ENCODE measurements around the gene SGPP1.

The SGPP1 gene

GRCh38 chr14:63678536-63678935 lies 49.3 kb downstream of the SGPP1 start:
- Histone ChIP-seq H3K27ac (no peak overlapping the region), H3K4me1 (no peaks in the 10 kb centered on the region), H3K9ac (no peak overlapping the region), H3K36me3 (no peaks in the 10 kb centered on the region), H3K4me2 (no peak overlapping the region), H4K20me1 (no peaks in the 10 kb centered on the region), H3K4me3 (no peak overlapping the region), H3K9me3 (no peaks in the 10 kb centered on the region), H3K27me3 (no peaks in the 10 kb centered on the region)
- TF ChIP-seq Cebpa-rat (IDR thresholded peaks at IDR 0.05): no peak

- no peak overlapping the region for H3K9ac ChIP-seq
- H3K4me2 ChIP-seq: no peak overlapping the region
- TF ChIP-seq Cebpa-rat (IDR thresholded peaks at IDR 0.05): no peak
- no peaks in the 10 kb centered on the region for H3K36me3 ChIP-seq
- H4K20me1 ChIP-seq: no peaks in the 10 kb centered on the region
- H3K4me3 ChIP-seq: no peak overlapping the region
- no peaks in the 10 kb centered on the region for H3K9me3 ChIP-seq
- H3K27me3 ChIP-seq: no peaks in the 10 kb centered on the region
- H3K4me1 ChIP-seq: peaks cover 2% of the 10 kb centered on the region
- no peak overlapping the region for H3K27ac ChIP-seq
Observed at GRCh38 chr14:63677891-63678379, 49.9 kb downstream of the SGPP1 start.

GRCh38 chr14:63676615-63677014 lies 51.2 kb downstream of the SGPP1 start:
- no peaks in the 10 kb centered on the region for H3K36me3 ChIP-seq
- no peaks in the 10 kb centered on the region for H3K27me3 ChIP-seq
- H3K4me2 ChIP-seq: no peak overlapping the region
- H3K4me1 ChIP-seq: peaks cover 9% of the 10 kb centered on the region
- H3K4me3 ChIP-seq: no peak overlapping the region
- no peak overlapping the region for H3K9ac ChIP-seq
- H4K20me1 ChIP-seq: no peaks in the 10 kb centered on the region
- H3K27ac ChIP-seq: no peak overlapping the region
- no peaks in the 10 kb centered on the region for H3K9me3 ChIP-seq
- TF ChIP-seq Cebpa-rat (IDR thresholded peaks at IDR 0.05): no peak

GRCh38 chr14:63673886-63674497 lies 53.9 kb downstream of the SGPP1 start:
- Histone ChIP-seq H4K20me1 (no peaks in the 10 kb centered on the region), H3K27me3 (no peaks in the 10 kb centered on the region), H3K9ac (no peak overlapping the region), H3K4me1 (peaks cover 9% of the 10 kb centered on the region), H3K4me2 (no peak overlapping the region), H3K27ac (no peak overlapping the region), H3K36me3 (no peaks in the 10 kb centered on the region), H3K4me3 (no peak overlapping the region), H3K9me3 (no peaks in the 10 kb centered on the region)
- no peak for TF ChIP-seq Cebpa-rat (IDR thresholded peaks at IDR 0.05)

GRCh38 chr14:63673255-63673654 lies 54.6 kb downstream of the SGPP1 start:
- Histone ChIP-seq H4K20me1 (no peaks in the 10 kb centered on the region), H3K36me3 (no peaks in the 10 kb centered on the region), H3K27ac (no peak overlapping the region), H3K9me3 (no peaks in the 10 kb centered on the region), H3K4me3 (no peak overlapping the region), H3K4me2 (no peak overlapping the region), H3K4me1 (peaks cover 9% of the 10 kb centered on the region), H3K9ac (no peak overlapping the region), H3K27me3 (no peaks in the 10 kb centered on the region)
- no peak for TF ChIP-seq Cebpa-rat (IDR thresholded peaks at IDR 0.05)

GRCh38 chr14:63672417-63673180 lies 55.3 kb downstream of the SGPP1 start:
- Histone ChIP-seq H3K36me3 (no peaks in the 10 kb centered on the region), H3K4me1 (peaks cover 9% of the 10 kb centered on the region), H3K4me2 (peak overlapping the region; percentile 46), H3K27ac (no peak overlapping the region), H3K27me3 (no peaks in the 10 kb centered on the region), H3K4me3 (no peak overlapping the region), H3K9ac (no peak overlapping the region), H3K9me3 (no peaks in the 10 kb centered on the region), H4K20me1 (no peaks in the 10 kb centered on the region)
- TF ChIP-seq Cebpa-rat (IDR thresholded peaks at IDR 0.05): no peak

- Histone ChIP-seq H3K9me3 (no peaks in the 10 kb centered on the region), H3K4me1 (peaks cover 9% of the 10 kb centered on the region), H3K27me3 (no peaks in the 10 kb centered on the region), H3K4me3 (no peak overlapping the region), H3K36me3 (no peaks in the 10 kb centered on the region), H3K9ac (no peak overlapping the region), H3K4me2 (no peak overlapping the region), H4K20me1 (no peaks in the 10 kb centered on the region), H3K27ac (no peak overlapping the region)
- no peak for TF ChIP-seq Cebpa-rat (IDR thresholded peaks at IDR 0.05)
Observed at GRCh38 chr14:63671987-63672386, 55.9 kb downstream of the SGPP1 start.

GRCh38 chr14:63670692-63671091 lies 57.2 kb downstream of the SGPP1 start:
- Histone ChIP-seq H3K4me1 (peaks cover 9% of the 10 kb centered on the region), H3K9ac (no peak overlapping the region), H3K4me3 (no peak overlapping the region), H3K9me3 (no peaks in the 10 kb centered on the region), H3K36me3 (no peaks in the 10 kb centered on the region), H3K27ac (no peak overlapping the region), H3K27me3 (no peaks in the 10 kb centered on the region), H4K20me1 (no peaks in the 10 kb centered on the region), H3K4me2 (no peak overlapping the region)
- no peak for TF ChIP-seq Cebpa-rat (IDR thresholded peaks at IDR 0.05)

GRCh38 chr14:63666335-63666734 lies 61.5 kb downstream of the SGPP1 start:
- no peaks in the 10 kb centered on the region; the same call in 1 of the 2 replicates for H3K36me3 ChIP-seq
- no peak overlapping the region for H3K4me3 ChIP-seq
- no peaks in the 10 kb centered on the region for H3K27me3 ChIP-seq
- no peak overlapping the region for H3K27ac ChIP-seq
- H3K9ac ChIP-seq: no peak overlapping the region
- H3K4me1 ChIP-seq: no peaks in the 10 kb centered on the region
- no peaks in the 10 kb centered on the region for H4K20me1 ChIP-seq
- no peak for TF ChIP-seq Cebpa-rat (IDR thresholded peaks at IDR 0.05)
- H3K4me2 ChIP-seq: no peak overlapping the region
- peaks cover 16% of the 10 kb centered on the region for H3K9me3 ChIP-seq

Data from BLaER1 (cell line).